ENCODE measurements around the gene MSL3B.

Gene MSL3B

DNA sequence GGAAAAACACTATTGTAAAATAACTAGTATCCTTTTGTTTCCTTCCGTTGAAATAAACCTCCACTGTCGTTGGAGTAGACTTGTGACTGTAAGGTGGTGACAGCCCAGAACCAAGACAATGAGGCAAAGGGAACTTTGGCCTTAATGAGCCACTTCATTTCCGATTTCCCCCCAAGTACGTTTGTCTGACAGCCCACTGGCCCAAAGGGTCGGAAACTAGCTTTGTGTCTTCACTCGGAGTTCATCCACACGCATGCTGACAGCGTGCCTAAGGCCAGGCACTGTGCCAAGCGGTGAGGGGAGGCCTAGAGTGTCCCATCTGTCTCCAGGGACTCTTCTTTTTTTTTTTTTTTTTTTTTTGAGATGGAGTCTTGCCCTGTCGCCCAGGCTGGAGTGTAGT is 34.8 kb downstream of the MSL3B start:
- H3K4me2 ChIP-seq (ENCODE audit: low read depth, low read length), result no peak overlapping the region
- no peak overlapping the region for H2AFZ ChIP-seq (ENCODE audit: low read length)
- TF ChIP-seq EZH2 (optimal IDR thresholded peaks at IDR 0.05; ENCODE audit: low read depth, low read length) (no peak), EZH2phosphoT487 (IDR thresholded peaks at IDR 0.05; ENCODE audit: low read length) (no peak)
- TF ChIP-seq, protein P1, sequence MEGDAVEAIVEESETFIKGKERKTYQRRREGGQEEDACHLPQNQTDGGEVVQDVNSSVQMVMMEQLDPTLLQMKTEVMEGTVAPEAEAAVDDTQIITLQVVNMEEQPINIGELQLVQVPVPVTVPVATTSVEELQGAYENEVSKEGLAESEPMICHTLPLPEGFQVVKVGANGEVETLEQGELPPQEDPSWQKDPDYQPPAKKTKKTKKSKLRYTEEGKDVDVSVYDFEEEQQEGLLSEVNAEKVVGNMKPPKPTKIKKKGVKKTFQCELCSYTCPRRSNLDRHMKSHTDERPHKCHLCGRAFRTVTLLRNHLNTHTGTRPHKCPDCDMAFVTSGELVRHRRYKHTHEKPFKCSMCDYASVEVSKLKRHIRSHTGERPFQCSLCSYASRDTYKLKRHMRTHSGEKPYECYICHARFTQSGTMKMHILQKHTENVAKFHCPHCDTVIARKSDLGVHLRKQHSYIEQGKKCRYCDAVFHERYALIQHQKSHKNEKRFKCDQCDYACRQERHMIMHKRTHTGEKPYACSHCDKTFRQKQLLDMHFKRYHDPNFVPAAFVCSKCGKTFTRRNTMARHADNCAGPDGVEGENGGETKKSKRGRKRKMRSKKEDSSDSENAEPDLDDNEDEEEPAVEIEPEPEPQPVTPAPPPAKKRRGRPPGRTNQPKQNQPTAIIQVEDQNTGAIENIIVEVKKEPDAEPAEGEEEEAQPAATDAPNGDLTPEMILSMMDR (IDR thresholded peaks at IDR 0.05; ENCODE audit: low read length), result no peak
- peaks cover 3% of the 10 kb centered on the region; the same call in 1 of the 2 replicates for H3F3A ChIP-seq (ENCODE audit: insufficient read depth, low read length)
- peaks cover 3% of the 10 kb centered on the region; the same call in 1 of the 2 replicates for H3K36me3 ChIP-seq (replicated peaks; ENCODE audit: insufficient read depth, low read length)
- H3K27me3 ChIP-seq (replicated peaks; ENCODE audit: insufficient read depth, low read length), result no peaks in the 10 kb centered on the region
- no peak overlapping the region for H3K27ac ChIP-seq (ENCODE audit: low read length)
- H3K9ac ChIP-seq (ENCODE audit: low read length), result no peak overlapping the region
- DNase-seq, result no peak
- no peaks in the 10 kb centered on the region for H3K4me1 ChIP-seq (ENCODE audit: low read length)
- H3K4me3 ChIP-seq (ENCODE audit: low read length), result no peak overlapping the region
- no peaks in the 10 kb centered on the region for H3K9me3 ChIP-seq (replicated peaks; ENCODE audit: insufficient read depth, low read length)
- peaks cover 15% of the 10 kb centered on the region for H3K79me2 ChIP-seq (ENCODE audit: low read length)
- H3K9me2 ChIP-seq (replicated peaks; ENCODE audit: insufficient read depth, low read length), result no peaks in the 10 kb centered on the region
- H4K20me1 ChIP-seq (ENCODE audit: insufficient read depth, low read length), result no peaks in the 10 kb centered on the region

DNA sequence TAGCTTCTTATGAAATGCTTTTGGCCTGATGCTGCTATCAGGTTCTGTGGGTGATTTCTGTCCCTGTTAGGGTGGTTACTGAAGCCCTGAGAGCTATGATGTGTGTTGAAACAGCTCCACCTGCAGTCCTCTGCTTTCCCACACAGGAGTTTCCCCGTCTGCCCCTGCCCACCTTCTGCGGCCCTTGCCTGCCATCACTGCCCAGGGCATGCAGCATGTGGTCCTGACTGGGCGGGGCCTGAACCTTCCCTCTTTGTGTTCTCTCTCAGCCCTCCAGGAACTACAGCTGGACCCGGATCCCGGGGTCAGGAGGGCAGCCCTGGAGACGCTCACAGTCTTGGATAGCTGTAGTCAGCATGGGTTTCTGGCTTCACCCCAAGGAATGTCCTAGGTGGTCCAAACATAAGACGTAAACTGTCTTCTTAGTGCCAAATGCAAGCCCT is 35.3 kb downstream of the MSL3B start:
- Histone ChIP-seq H3K9ac (ENCODE audit: low read length) (no peak overlapping the region), H3K36me3 (replicated peaks; ENCODE audit: insufficient read depth, low read length) (peaks cover 3% of the 10 kb centered on the region; the same call in 1 of the 2 replicates), H3K27ac (ENCODE audit: low read length) (no peak overlapping the region), H3K27me3 (replicated peaks; ENCODE audit: insufficient read depth, low read length) (no peaks in the 10 kb centered on the region), H3K4me3 (ENCODE audit: low read length) (no peak overlapping the region), H3K79me2 (ENCODE audit: low read length) (peaks cover 10% of the 10 kb centered on the region), H4K20me1 (ENCODE audit: insufficient read depth, low read length) (no peaks in the 10 kb centered on the region), H3K4me1 (ENCODE audit: low read length) (no peaks in the 10 kb centered on the region), H3K9me2 (replicated peaks; ENCODE audit: insufficient read depth, low read length) (no peaks in the 10 kb centered on the region), H3K9me3 (replicated peaks; ENCODE audit: insufficient read depth, low read length) (no peaks in the 10 kb centered on the region), H3F3A (ENCODE audit: insufficient read depth, low read length) (peaks cover 3% of the 10 kb centered on the region; the same call in 1 of the 2 replicates), H3K4me2 (ENCODE audit: low read depth, low read length) (no peak overlapping the region), H2AFZ (ENCODE audit: low read length) (no peak overlapping the region)
- TF ChIP-seq, protein P1 (IDR thresholded peaks at IDR 0.05; ENCODE audit: low read length), result no peak
- TF ChIP-seq EZH2phosphoT487 (IDR thresholded peaks at IDR 0.05; ENCODE audit: low read length), result no peak
- TF ChIP-seq EZH2 (optimal IDR thresholded peaks at IDR 0.05; ENCODE audit: low read depth, low read length), result no peak
- DNase-seq, result no peak

DNA sequence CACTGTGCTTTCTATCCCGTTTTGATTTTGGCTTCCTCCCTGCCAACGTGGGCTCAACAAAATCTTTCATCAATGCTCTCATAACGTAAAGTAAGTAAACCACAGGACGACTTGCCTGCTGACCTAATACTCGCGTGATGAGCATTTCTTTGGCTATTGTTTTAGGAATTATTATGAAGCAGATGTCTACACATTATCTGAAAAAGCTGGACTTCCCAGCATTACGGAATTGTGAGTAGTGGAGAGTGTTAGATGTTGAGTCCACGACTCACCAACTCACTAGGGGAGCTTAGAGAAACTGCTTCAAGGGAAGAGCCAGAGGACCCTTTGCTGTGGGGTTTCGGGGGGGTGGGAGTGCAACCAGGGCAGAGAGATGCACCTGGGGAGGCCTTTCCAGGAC is 35.8 kb downstream of the MSL3B start:
- no peak for DNase-seq
- H3K27ac ChIP-seq (ENCODE audit: low read length), result no peak overlapping the region
- peaks cover 3% of the 10 kb centered on the region; the same call in 1 of the 2 replicates for H3K36me3 ChIP-seq (replicated peaks; ENCODE audit: insufficient read depth, low read length)
- H3K9me3 ChIP-seq (replicated peaks; ENCODE audit: insufficient read depth, low read length), result no peaks in the 10 kb centered on the region
- no peak overlapping the region for H3K4me3 ChIP-seq (ENCODE audit: low read length)
- no peaks in the 10 kb centered on the region for H3K4me1 ChIP-seq (ENCODE audit: low read length)
- no peaks in the 10 kb centered on the region for H4K20me1 ChIP-seq (ENCODE audit: insufficient read depth, low read length)
- peaks cover 6% of the 10 kb centered on the region for H3K79me2 ChIP-seq (ENCODE audit: low read length)
- no peak overlapping the region for H2AFZ ChIP-seq (ENCODE audit: low read length)
- no peak overlapping the region for H3K9ac ChIP-seq (ENCODE audit: low read length)
- no peak overlapping the region for H3K4me2 ChIP-seq (ENCODE audit: low read depth, low read length)
- no peaks in the 10 kb centered on the region for H3K27me3 ChIP-seq (replicated peaks; ENCODE audit: insufficient read depth, low read length)
- TF ChIP-seq, protein P1 (IDR thresholded peaks at IDR 0.05; ENCODE audit: low read length), result no peak
- no peak for TF ChIP-seq EZH2 (optimal IDR thresholded peaks at IDR 0.05; ENCODE audit: low read depth, low read length)
- TF ChIP-seq EZH2phosphoT487 (IDR thresholded peaks at IDR 0.05; ENCODE audit: low read length), result no peak
- H3K9me2 ChIP-seq (replicated peaks; ENCODE audit: insufficient read depth, low read length), result no peaks in the 10 kb centered on the region
- H3F3A ChIP-seq (ENCODE audit: insufficient read depth, low read length), result no peaks in the 10 kb centered on the region; the same call in 1 of the 2 replicates
